Measurements from ENCODE around the gene PMVK.

The PMVK gene

DNA sequence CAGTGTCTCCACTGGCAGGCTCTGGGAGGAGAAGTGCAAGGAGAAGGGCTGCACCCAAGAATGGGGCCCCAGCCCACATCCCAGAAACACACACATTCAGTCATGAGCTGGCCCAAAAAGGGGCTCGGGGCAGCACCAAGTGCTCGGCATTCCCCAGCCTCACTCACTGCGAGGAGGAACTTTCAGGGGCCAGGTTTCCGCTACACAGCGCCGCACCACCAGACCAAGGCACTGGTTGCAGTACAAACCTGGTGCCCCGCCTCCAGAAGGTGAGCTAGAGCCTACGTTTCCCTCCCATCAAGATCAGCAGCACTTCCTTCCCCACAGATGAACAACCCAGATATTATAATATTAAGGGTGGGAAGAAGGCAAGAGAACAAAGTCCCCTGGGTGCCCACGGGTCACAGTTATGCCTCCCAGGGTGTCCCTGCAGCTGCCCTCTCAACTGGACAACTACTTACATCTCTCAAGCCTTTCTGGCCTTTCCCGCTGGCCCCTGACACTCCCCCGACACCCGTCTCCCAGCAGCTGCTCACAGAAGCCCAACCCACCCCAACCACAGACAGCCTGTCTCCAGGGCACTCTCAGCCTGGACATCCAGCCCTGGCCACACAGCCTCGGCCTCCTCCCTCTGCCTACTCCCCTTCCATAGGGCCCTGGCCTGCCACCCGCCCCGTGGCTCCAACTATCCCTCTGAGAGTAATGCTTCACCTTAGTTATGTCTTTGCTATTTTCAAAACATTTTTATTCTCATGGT is 15.6 kb upstream of the PMVK start:
- DNase-seq (ENCODE audit: low read depth, low spot score): peak; percentile 42

DNA sequence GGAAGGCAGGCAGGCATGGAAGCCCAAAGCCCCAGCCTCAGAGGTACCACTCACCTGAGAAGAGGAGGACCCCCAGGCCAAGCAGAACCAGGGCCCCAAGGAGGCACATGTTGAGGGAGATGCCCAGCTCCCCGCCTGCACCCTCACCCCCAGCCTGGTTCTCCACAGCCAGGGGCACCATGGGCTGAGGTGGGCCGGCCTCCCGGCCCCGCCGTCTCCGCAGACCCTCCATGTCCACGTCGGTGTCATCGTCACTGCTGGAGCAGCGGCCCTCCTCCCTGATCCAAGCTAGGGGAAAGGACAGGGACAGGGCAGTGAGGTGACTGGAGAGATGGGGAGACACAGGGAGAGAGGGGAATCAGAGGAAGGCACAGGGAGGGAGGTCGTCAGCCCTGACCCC is 11.6 kb upstream of the PMVK start:
- DNase-seq (ENCODE audit: low read depth, low spot score): no peak

DNA sequence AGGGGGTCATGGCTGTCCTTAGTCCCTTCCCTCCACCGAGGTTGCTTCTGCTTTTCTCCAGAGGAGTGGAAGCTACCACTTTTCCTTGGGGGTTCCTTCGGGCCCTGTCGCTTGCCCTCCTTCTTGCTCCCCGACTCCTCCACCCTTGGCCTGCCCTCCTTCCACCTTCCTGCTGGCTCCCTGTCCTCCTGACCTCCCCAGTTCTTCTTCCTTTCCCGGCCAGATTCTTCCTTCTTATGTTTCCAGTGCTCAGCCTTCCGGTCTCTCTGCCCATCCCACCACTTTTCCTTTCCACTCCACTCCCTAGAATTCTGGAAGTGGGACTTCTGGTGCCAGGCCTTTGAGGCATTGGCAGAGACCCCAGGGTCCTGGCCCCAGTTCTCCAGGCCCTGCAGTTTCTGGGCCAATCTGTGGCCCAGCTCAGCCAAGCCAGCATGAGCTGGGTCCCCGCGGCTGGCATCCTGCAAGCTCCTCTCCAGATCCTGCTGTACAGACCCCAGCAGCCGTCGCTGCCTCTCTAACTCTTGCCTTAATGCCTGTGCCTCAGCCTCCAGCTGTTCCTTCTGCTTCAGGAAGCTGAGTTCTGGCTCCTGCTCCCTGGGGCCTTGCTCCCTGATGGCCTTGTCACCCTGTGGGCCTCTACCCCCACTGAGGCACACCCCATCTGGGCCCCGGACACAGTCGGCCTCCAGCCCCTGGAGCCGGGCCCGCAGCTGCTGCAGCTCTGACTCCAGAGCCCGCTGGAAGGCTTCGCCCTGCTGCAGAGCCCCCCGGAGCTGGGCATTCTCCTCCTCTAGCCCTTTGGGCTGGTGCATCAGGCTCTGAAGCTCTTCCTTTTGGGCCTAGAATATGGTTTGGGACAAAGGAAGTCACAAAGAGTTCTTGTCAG is 9.7 kb upstream of the PMVK start:
- DNase-seq (ENCODE audit: low read depth, low spot score): no peak

DNA sequence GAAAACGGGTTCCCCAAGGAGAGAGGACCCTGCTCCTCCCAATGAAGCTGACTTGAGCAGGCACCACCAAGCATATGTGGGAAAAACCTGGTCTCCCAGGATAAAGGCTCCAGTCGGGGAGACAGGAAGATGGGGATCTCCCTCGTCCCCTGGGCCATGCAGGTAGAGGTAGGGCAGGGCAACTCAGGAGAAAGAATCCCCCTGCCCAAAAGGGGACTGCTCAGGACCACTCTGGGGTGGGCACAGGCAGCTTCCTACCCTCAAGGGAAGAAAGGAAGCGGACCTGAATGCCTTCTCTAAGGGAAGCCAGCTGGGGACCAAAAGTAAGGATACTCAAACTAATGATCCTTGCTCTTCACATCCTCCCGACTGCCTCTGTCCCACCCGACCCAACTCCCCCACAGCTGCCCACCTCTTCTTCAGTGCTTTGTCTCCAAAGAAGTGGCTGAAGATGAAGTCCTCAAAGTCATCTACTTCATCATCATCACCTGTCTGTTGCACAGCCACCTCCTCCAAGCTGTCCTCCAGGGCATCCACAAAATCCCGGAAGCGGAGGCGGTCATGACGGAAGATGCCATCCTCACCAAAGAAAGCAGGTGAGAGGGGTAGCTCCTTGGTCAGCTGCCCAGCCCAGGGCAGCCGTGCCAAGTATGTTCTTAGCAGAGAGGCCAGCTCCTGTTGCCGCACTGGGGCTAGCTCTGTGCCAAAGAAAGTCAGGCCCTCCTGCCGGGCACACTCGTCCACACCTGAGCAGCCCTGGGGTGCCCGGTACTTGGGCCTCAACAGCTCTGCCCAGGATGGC is 8.8 kb upstream of the PMVK start:
- DNase-seq (ENCODE audit: low read depth, low spot score): no peak

DNA sequence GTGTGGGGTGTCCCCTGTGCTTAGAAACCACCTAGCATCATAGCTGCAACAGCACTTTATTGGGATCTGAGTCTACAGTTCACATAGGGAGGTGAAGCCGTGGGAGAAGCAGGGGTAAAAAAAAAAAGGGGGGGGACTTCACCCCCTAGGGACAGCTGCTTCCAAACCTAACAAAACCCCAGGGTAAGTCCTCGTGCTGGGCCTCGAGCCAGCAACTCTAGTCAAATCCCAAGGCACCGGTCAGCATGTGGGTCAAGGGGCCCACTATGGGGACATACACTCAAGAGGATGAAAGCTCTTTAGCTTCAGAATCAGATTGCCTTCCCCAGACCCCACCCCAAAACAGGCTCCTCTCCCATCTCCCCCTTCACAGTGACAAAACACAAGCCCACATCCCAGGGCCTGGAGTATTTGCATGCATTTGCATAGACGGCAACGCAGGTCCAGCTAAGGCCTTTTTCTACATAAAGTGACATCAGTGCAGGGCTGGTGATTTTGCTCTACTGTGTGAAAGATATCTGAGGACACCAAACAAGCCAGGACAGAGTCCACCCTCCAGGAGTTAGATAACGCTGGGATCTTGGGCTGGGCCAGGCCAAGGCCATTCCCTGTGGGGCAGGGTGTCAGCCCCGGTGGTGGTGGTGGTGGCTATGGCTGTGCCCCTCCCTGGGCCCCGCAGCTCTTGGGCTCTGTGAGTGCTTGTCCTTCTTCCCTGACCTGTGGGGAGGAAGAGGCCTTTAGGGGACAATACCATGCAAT is 8.1 kb upstream of the PMVK start:
- DNase-seq (ENCODE audit: low read depth, low spot score): no peak

DNA sequence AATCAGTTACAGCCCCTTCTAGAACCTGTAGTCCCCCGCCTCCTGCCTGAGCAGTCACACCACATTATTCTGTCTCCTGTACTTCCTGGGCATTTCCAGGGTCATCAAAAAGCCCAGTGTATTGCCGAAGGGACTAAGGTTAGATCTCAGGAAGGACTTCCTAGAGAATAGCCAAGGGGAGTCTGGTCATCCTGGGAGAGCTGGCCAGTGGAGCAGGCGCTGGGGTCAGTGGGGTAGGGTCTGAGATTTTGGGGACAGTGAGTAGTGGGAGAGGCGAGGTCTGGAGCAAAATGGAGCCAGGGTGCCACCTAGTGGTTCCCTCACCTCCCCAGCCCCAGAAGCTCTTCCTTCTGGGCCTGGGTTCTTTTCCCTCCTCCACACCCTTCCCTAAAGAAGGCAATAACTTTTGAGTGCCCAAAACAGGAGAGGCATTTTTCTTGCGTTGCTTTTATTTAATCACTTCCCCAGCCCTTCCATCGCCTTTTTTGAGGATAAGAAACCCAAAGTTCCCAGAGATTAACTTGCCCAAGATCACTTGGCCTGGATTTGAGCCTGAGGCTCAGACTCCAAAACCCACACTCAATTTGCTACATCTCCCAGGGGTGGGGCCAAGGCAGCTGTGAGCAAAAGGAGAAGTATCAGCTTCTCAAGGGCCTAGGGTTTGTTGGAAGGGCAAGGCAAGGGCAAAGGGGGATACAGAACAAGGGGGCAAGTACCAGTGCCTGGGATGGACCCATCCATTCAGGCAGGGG is 7.3 kb upstream of the PMVK start:
- DNase-seq (ENCODE audit: low read depth, low spot score): no peak

DNA sequence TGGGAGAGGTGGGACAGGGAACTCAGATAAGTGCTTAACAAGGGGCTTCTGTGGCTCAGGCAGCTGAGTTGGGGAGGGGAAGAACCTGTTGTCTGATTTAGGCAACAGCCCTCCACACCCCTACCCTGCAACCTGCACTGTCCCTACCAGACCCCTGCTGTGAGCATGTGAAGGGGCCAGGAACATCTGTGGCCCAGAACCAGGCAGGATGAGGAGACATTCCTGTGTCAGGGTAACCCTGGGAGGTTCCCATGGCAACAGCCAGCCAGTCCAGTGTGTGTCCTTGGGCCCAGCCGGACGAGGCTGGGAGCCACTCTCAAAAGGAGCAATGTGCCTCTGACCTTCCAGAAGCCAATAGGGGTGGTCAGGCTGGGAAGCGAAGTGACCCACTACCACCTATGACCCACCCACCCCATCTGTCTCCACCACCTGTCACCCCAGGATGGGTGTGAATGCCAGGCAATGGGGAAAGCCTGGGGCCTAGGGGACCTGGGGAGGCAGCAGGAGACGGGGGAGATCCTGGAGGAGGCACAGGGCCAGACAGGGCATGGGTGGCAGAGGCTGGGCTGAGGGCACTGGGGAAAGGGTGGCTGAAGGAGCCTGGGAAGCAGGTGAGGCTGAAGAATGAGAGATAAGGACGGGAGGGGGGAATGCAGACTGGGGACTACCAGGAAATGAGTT is 5.0 kb upstream of the PMVK start:
- no peak for DNase-seq (ENCODE audit: low read depth, low spot score)

DNA sequence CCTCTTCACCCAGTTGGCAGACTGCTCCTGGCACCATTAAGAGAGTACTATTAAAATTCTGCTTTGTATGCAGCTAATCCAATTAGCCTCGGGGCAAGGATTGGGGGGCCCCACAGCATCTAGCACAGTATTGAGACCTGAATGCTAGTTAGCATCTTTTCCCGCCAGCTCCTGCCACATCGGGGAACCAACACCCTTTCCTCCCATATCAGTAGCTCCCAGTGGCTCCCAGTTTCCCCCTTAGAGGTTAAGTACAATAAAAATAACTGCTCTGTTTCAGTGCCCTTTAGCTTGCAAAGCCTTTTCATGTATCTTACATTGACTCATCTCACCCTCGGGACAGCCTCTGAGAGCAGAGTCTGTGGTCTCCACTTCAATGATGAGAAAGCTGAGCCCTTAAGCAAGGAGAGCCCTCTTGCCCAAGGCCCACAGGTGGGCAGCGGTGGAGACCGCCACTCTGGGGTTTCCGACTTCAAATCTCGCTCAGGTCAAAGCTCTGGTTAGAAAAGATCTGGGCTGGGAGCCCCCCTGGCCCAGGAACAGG is 4.2 kb upstream of the PMVK start:
- DNase-seq (ENCODE audit: low read depth, low spot score): no peak

DNA sequence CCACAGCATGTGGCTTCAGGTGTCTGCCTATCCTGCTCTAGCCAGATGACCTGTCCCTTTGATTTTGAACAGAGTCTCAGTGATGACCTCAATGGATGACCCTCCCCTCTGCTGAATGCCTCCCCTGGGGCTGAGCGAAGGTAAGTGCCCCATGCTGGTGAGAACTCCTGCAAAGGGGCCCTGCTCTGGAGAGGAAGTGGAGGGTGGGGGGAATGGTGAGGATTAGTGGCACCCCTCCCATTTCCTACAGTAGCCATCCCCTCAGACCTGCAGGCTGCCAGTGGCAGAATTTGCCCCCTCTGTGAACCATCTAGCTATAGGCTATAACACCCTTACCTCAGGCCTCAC is 3.7 kb upstream of the PMVK start:
- DNase-seq (ENCODE audit: low read depth, low spot score): no peak

DNA sequence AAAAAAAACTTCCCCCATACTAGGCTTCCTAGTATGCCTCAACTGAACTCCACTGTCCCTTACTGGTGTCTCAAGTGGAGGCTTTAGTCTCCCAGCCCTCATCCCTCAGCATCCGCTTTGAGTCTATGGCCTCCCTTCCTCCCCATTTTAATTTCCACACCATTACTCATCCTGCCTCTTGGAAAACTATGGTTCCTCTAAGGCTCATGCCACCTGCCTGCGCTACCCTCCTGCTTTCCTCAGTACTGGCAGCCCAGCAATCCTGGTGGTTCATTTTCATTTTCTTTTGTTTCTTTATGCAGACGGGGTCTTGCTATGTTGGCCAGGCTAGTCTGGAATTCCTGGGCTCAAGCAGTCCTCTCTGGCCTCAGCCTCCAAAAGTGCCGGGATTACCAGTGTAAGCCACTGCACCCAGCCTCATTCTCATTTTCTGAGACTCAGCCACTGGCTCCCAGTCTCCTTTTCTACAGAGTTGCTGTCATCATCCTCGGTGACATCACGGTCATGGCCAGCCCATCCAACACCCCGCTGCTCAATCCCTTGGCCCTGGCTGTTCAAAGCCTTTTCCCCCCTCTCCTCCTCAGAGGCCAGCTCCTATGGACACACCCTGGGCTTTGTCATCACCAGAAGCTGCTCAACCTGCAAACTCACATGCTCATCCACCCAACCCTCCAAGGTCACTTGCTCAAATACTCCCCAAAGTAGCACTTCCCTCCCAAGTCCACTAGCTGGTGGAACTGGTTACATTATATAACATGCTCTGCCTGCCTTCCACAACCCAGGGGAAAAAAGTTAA is 2.3 kb upstream of the PMVK start:
- DNase-seq (ENCODE audit: low read depth, low spot score): no peak

DNA sequence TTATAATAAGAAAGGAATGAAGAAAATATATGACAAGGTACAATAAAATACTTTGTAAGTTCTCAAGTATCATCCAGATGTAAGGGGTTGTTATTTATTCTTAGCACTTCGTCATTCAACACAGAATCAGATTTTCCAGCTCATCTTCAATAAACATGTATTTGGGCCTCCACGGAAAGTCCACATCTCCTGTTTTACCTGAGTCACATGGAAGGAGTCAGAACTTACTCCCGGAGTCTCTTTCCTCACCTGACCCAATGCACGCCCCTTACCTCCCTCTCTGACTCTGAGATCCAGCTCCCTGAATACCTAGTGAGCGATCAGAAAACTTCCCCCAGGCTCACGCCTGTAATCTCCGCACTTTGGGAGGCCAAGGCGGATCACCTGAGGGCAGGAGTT is 1.5 kb upstream of the PMVK start:
- DNase-seq (ENCODE audit: low read depth, low spot score): no peak

DNA sequence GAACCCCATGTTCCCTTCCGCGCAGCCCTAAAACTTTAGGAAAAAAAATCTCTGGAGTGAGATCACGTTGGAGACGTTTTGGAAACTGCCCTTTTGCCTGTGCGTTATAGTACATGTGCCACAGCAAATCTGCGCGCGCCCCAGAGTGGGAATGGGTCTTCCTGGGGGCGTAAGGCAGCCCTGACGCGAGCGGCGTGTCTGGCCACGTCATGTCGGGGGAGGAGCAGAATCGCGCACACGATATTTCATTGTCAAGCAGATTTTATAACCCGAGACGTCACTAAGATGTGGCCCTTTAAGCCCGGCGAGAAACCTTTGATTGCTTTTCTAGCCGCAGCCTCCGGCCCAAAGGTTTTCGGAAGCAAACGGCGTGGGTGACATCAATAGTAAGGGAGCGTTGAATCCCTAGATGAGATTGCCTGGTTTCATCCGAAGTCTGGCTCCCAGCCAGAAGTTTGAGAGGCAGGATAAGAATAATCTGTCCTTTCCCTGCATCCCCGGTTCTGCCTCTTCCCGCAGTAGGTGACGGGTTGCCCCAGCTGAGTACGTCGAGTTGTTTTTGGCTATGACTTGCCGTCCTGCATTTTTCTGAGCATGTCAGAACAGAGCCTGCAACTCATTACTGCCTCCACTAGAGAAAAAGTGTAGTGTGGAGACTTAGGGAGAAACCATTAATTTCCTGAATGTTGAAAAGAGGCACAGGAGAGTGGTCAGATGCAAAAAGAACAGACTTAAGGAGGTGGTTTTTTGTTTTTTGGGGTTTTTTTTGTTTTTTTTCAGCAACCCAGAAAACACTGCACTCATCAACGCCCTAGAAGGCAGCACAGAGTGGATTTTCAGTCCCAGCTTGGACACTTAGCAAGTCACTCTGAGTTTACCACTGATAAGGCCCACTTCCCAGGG is 817 bp upstream of the PMVK start:
- DNase-seq (ENCODE audit: low read depth, low spot score): peak; percentile 82

DNA sequence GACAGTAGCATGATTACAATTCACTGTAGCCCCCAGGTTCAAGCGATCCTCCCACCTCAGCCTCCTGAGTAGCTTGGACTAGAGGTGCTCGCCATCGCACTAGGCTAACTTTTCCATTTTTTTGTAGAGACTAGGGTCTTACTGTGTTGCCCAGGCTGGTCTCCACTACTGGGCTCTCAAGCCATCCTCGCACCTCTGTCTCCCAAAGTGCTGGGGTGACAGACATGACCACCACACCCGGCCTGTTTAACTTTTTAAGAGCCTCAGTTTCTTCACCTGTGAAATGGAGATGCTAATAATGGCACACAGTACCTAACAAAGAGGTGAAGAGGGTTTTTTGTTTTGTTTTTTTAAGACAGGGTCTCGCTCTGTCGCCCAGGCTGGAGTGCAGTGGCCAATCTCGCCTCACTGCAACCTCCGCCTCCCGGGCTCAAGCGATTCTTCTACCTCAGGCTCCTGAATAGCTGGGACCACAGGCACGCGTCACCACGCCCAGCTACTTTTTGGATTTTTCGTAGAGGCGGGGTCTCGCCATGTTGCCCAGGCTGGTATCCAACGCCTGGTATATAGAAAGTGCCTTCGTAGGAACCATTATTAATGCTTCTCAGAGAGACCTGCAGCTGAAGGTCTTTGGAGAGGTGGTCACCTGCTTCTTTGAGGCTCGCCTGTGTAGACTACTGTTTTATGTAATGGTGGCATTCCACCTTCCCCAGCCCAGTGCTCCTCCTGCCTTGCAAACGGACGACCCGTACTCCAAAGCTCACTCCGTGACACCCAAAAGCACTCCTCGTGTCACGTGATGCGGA is 567 bp downstream of the PMVK start:
- no peak for DNase-seq (ENCODE audit: low read depth, low spot score)

DNA sequence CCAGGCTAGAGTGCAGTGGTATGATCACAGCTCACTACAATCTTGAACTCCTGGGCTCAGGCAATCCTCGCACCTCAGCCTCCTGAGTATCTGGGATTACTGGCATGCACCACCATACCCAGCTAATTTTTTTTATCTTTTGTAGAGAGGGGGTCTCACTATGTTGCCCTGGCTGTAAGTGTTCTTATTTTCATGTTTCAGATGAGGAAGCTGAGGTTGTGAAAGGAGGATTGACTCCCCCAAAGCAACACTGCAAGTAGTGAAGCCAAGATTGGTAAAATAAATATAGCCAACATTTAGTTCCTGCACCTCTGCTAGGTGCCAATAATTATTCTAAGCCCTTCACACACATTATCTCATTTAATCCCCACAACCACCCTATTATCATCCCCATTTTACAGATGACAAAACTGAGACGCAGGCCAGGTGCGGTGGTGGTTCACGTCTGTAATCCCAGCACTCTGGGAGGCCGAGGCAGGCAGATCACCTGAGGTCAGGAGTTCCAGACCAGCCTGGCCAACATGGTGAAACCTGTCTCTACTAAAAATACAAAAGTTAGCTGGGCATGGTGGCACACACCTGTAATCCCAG is 2.1 kb downstream of the PMVK start:
- DNase-seq (ENCODE audit: low read depth, low spot score): no peak

DNA sequence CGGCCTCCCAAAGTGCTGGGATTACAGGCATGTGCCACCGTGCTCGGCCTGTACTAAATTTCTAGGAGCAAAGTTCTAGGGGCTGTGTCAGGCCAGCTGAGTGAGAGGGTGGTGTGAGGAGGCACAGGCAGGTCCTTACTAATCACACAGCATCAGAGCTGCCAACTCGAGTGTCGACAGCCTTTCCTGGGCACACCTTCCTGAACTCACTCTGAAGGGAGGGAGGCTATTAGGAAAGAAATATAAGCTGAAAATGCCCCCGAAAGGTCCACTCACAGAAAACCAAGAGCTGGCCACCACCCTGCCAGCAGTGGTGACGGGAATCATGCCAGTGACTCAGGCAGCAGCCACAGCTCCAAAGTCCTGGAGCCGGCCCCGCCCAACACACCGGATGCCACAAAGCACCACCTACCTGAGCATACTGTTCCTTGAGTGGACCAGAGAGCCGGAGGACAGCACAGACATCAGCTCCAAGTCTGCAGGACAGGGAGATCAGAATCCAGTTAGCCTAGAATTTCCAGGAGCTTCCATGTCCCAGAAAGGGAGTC is 4.5 kb downstream of the PMVK start:
- DNase-seq (ENCODE audit: low read depth, low spot score): no peak

DNA sequence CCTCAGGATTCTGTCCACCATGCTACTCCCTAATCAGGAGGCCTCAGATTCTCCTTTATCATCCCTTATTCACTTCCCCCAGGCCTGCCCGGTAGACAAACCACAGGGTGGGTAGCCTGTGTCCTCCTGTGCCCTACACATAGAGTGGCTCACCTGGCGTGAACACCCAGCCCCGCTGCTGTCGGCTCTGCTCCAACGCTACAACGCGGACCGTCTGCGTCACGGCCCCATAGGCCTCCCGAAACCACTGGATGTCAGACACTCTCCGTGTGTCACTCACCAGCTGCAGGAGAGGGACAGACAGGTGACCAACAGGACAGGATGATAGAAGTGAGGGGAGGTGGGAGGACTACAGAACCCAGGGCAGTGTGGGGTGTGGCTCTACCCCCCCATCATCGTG is 10.3 kb downstream of the PMVK start:
- DNase-seq (ENCODE audit: low read depth, low spot score): no peak

All from activated CD4-positive, CD25-positive, alpha-beta regulatory T cell treated with anti-CD3 and anti-CD28 coated beads, Interleukin-2, amount 50 U/mL, for 16 hours (primary cell).